IPS-18a (cell line): Measurements from ENCODE around the gene SIAH3.
A peak's percentile ranks its signal among the peaks of the same experiment; 100 is the strongest.
"Not testable (repeated sequence)": the region's sequence is repeated elsewhere in the genome, so short reads cannot be mapped to it uniquely, and the experiment has no call there.

Experiments used
- H3K27ac ChIP-seq: one replicate; pipeline ENCODE4 v1.5.1; 2013; ENCODE audit warnings: low read length
- H3K27me3 ChIP-seq: one replicate; pipeline ENCODE4 v1.6.1; 2013; ENCODE audit warnings: mild to moderate bottlenecking, low read length; ENCODE audit not compliant: control insufficient read depth, insufficient read depth
- H3K36me3 ChIP-seq: one replicate; pipeline ENCODE4 v1.6.1; 2013; ENCODE audit warnings: low read depth, low read length; ENCODE audit not compliant: control insufficient read depth
- H3K4me1 ChIP-seq: one replicate; pipeline ENCODE4 v1.6.1; 2013; ENCODE audit warnings: low read depth, low read length; ENCODE audit not compliant: control insufficient read depth
- H3K4me3 ChIP-seq: one replicate; pipeline ENCODE4 v1.5.1; 2013; ENCODE audit warnings: low read length
- H3K9ac ChIP-seq: one replicate; pipeline ENCODE4 v1.6.1; 2013; ENCODE audit warnings: mild to moderate bottlenecking, low read length, moderate library complexity
- H3K9me3 ChIP-seq: one replicate; pipeline ENCODE4 v1.6.1; 2013; ENCODE audit warnings: low read depth, low read length; ENCODE audit not compliant: control insufficient read depth

SIAH3 gene

GRCh38 chr13:45880242-45880641 lies 28.7 kb upstream of the SIAH3 start:
- Histone ChIP-seq H3K36me3 (no peaks in the 10 kb centered on the region), H3K9ac (no peak overlapping the region), H3K27me3 (peaks cover 15% of the 10 kb centered on the region), H3K9me3 (no peaks in the 10 kb centered on the region), H3K4me1 (peaks cover 9% of the 10 kb centered on the region), H3K4me3 (no peak overlapping the region), H3K27ac (no peak overlapping the region)

GRCh38 chr13:45879666-45880065 lies 28.1 kb upstream of the SIAH3 start:
- Histone ChIP-seq H3K27me3 (peaks cover 21% of the 10 kb centered on the region), H3K36me3 (no peaks in the 10 kb centered on the region), H3K4me1 (peaks cover 9% of the 10 kb centered on the region), H3K9me3 (no peaks in the 10 kb centered on the region), H3K27ac (no peak overlapping the region), H3K4me3 (no peak overlapping the region), H3K9ac (no peak overlapping the region)

GRCh38 chr13:45878966-45879365 lies 27.4 kb upstream of the SIAH3 start:
- Histone ChIP-seq H3K36me3 (no peaks in the 10 kb centered on the region), H3K9ac (no peak overlapping the region), H3K4me3 (no peak overlapping the region), H3K9me3 (no peaks in the 10 kb centered on the region), H3K27ac (no peak overlapping the region), H3K4me1 (peaks cover 13% of the 10 kb centered on the region), H3K27me3 (peaks cover 25% of the 10 kb centered on the region)

- peaks cover 29% of the 10 kb centered on the region for H3K27me3 ChIP-seq
- no peak overlapping the region for H3K9ac ChIP-seq
- no peak overlapping the region for H3K27ac ChIP-seq
- no peaks in the 10 kb centered on the region for H3K36me3 ChIP-seq
- no peak overlapping the region for H3K4me3 ChIP-seq
- H3K4me1 ChIP-seq = peaks cover 15% of the 10 kb centered on the region
- no peaks in the 10 kb centered on the region for H3K9me3 ChIP-seq
Observed at GRCh38 chr13:45876781-45877180, 25.2 kb upstream of the SIAH3 start.

DNA sequence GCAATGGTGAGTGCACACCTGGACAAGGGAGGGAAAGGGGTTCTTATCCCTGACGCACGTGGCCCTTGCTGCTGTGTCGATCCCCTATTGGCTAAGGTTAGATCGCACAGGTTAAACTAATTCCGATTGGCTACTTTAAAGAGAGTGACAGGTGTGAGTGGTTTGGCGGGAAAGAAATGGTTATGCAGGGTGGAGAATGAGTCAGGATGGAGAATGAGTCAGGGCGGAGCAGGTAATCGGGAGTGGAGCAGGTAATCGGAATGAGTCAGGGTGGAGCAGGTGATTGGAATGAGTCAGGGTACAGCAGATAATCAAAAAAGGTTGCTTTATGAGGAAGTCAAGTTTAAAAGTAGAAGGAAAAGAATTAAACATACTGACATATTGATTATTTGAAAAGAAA lies 24.4 kb upstream of the SIAH3 start:
- no peak overlapping the region for H3K9ac ChIP-seq
- H3K4me3 ChIP-seq = no peak overlapping the region
- H3K27me3 ChIP-seq = peaks cover 29% of the 10 kb centered on the region
- H3K4me1 ChIP-seq = peaks cover 15% of the 10 kb centered on the region
- no peaks in the 10 kb centered on the region for H3K9me3 ChIP-seq
- H3K27ac ChIP-seq = no peak overlapping the region
- no peaks in the 10 kb centered on the region for H3K36me3 ChIP-seq

- Histone ChIP-seq H3K36me3 (no peaks in the 10 kb centered on the region), H3K4me3 (peak overlapping the region; percentile 31), H3K27me3 (peaks cover 19% of the 10 kb centered on the region), H3K4me1 (peaks cover 15% of the 10 kb centered on the region), H3K9me3 (no peaks in the 10 kb centered on the region), H3K9ac (no peak overlapping the region), H3K27ac (no peak overlapping the region)
Observed at GRCh38 chr13:45873491-45874325, 22.2 kb upstream of the SIAH3 start.

- Histone ChIP-seq H3K27ac (no peak overlapping the region), H3K27me3 (peaks cover 17% of the 10 kb centered on the region), H3K9ac (no peak overlapping the region), H3K36me3 (no peaks in the 10 kb centered on the region), H3K9me3 (no peaks in the 10 kb centered on the region), H3K4me3 (no peak overlapping the region), H3K4me1 (peaks cover 15% of the 10 kb centered on the region)
Observed at GRCh38 chr13:45872566-45872965, 21.0 kb upstream of the SIAH3 start.

DNA sequence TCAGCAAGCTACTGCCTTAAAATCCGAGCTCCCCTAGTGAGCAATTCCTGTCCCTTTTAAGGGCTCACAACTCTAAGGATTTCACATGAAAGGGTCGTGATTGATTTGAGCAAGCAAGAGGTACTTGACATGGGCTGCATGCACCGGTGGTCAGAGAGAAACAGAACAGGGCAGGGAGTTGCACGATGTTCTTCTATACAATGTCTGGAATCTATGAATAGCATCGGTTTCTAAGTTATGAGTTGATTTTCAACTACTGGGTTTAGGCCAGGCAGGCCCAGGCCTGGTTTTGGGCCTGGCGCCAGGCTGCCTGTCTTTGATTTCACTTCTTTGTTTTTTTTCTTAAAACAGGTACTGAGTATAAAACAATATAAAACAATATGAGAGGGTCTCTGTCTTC lies 19.6 kb upstream of the SIAH3 start:
- not testable (repeated sequence) for H3K27ac ChIP-seq

GRCh38 chr13:45870232-45870631 lies 18.7 kb upstream of the SIAH3 start:
- Histone ChIP-seq H3K9me3 (no peaks in the 10 kb centered on the region), H3K9ac (no peak overlapping the region), H3K27me3 (peaks cover 13% of the 10 kb centered on the region), H3K27ac (no peak overlapping the region), H3K36me3 (no peaks in the 10 kb centered on the region), H3K4me3 (no peak overlapping the region), H3K4me1 (peaks cover 15% of the 10 kb centered on the region)

More for the DNA sequence above, 19.6 kb upstream of the SIAH3 start:
- not testable (repeated sequence) for H3K9me3 ChIP-seq, H3K9ac ChIP-seq, H3K36me3 ChIP-seq, H3K4me3 ChIP-seq
- H3K27me3 ChIP-seq = peaks cover 17% of the 10 kb centered on the region
- peaks cover 15% of the 10 kb centered on the region for H3K4me1 ChIP-seq

DNA sequence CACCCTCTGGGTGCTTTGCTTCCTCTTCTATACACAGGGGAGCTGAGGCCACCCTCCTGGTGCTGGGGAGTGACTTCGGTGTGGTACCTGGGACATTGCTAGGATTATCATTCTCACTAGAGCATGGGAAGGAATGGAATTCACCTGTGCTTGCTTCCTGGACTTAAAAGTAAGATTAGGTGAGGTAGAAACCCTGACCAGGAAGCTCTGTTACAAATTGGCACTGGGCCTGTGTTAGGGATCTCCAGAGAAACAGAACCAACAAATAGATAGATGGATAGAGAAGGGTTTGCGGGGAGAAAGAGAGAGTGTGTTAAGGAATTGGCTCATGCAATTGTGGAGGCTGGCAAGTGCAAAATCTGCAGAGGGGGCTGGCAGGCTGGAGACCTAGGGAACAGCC lies 13.9 kb upstream of the SIAH3 start:
- H3K4me3 ChIP-seq = no peak overlapping the region
- H3K27ac ChIP-seq = no peak overlapping the region
- no peaks in the 10 kb centered on the region for H3K4me1 ChIP-seq
- no peaks in the 10 kb centered on the region for H3K9me3 ChIP-seq
- no peak overlapping the region for H3K9ac ChIP-seq
- H3K27me3 ChIP-seq = no peaks in the 10 kb centered on the region
- H3K36me3 ChIP-seq = no peaks in the 10 kb centered on the region

- H3K4me3 ChIP-seq = no peak overlapping the region
- no peak overlapping the region for H3K27ac ChIP-seq
- no peaks in the 10 kb centered on the region for H3K36me3 ChIP-seq
- H3K4me1 ChIP-seq = peaks cover 11% of the 10 kb centered on the region
- no peaks in the 10 kb centered on the region for H3K9me3 ChIP-seq
- peak overlapping the region; percentile 15 for H3K9ac ChIP-seq
- no peaks in the 10 kb centered on the region for H3K27me3 ChIP-seq
Observed at GRCh38 chr13:45863709-45864590, 12.4 kb upstream of the SIAH3 start.
